ENCODE results near the gene SLFN5. TPM values are rescaled to one million over a fixed set of nuclear protein-coding genes. Genes with fewer than 3 reads are reported as not detected.

SLFN5 gene
- polyA plus RNA-seq, 1 of the 3 experiments (the other 2 are of a cell fraction): 1.4 TPM

DNA sequence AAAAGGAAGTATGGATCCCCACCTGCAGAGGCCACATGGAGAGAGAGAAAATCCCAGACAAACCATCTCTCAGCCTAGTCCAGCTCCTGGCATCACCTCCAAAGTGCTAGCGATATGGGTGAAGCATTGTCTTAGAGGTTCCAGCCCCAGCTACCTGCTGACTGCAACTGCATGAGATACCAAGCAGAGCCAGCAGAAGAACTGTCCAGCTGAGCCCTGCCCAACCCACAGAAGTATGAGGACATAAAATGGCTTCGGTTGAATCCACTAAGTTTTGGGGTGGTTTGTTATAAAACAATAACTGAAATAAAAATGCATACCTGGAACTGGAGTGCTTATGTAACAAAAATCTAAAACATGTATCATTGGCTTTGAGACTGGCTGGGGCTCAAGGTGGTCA is 20.4 kb upstream of the SLFN5 start:
- Histone ChIP-seq H3K27ac (ENCODE audit: low read depth in 2 of 2, low read length in 1 of 2) (no peak overlapping the region), H3K36me3 (replicated peaks in 1 of 2; ENCODE audit: control insufficient read depth in 1 of 2, insufficient read depth in 2 of 2, low read length in 1 of 2) (no peaks in the 10 kb centered on the region), H3K9ac (no peak overlapping the region), H3K79me2 (ENCODE audit: insufficient read depth) (no peaks in the 10 kb centered on the region), H4K20me1 (ENCODE audit: insufficient read depth) (no peaks in the 10 kb centered on the region), H3F3A (replicated peaks; ENCODE audit: insufficient read depth) (no peaks in the 10 kb centered on the region), H3K4me1 (ENCODE audit: control insufficient read depth in 1 of 2, insufficient read depth in 2 of 2, low read depth in 1 of 2, low read length in 1 of 2) (no peaks in the 10 kb centered on the region), H3K4me2 (no peak overlapping the region), H3K27me3 (ENCODE audit: insufficient read depth) (peaks cover 48% of the 10 kb centered on the region), H3K4me3 (ENCODE audit: low read depth in 2 of 2, low read length in 1 of 2) (no peak overlapping the region), H2AFZ (ENCODE audit: low read depth) (no peak overlapping the region), H3K9me3 (no peaks in the 10 kb centered on the region), H3K9me2 (no peaks in the 10 kb centered on the region)
- ChIA-PET CTCF (no interaction called here), POLR2A (no interaction called here)
- no peak for TF ChIP-seq FOXM1 (IDR thresholded peaks at IDR 0.05; ENCODE audit: low read depth)
- TF ChIP-seq SMC3 (IDR thresholded peaks at IDR 0.05; ENCODE audit: low read depth, low read length): no peak
- TF ChIP-seq FOSL2 (IDR thresholded peaks at IDR 0.05; ENCODE audit: borderline replicate concordance, low read depth): no peak
- TF ChIP-seq GATA2 (CRISPR knock-in tag; IDR thresholded peaks at IDR 0.05): no peak
- no peak for TF ChIP-seq PBX3 (IDR thresholded peaks at IDR 0.05)
- TF ChIP-seq, protein P1, sequence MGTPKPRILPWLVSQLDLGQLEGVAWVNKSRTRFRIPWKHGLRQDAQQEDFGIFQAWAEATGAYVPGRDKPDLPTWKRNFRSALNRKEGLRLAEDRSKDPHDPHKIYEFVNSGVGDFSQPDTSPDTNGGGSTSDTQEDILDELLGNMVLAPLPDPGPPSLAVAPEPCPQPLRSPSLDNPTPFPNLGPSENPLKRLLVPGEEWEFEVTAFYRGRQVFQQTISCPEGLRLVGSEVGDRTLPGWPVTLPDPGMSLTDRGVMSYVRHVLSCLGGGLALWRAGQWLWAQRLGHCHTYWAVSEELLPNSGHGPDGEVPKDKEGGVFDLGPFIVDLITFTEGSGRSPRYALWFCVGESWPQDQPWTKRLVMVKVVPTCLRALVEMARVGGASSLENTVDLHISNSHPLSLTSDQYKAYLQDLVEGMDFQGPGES (IDR thresholded peaks at IDR 0.05; ENCODE audit: low read depth, low read length): no peak
- TF ChIP-seq ELF1 (IDR thresholded peaks at IDR 0.05): no peak
- TF ChIP-seq NFIC (IDR thresholded peaks at IDR 0.05; ENCODE audit: borderline replicate concordance): no peak
- no peak for TF ChIP-seq TAF1 (IDR thresholded peaks at IDR 0.05; ENCODE audit: borderline replicate concordance, low read depth, low read length)
- TF ChIP-seq, protein P2, sequence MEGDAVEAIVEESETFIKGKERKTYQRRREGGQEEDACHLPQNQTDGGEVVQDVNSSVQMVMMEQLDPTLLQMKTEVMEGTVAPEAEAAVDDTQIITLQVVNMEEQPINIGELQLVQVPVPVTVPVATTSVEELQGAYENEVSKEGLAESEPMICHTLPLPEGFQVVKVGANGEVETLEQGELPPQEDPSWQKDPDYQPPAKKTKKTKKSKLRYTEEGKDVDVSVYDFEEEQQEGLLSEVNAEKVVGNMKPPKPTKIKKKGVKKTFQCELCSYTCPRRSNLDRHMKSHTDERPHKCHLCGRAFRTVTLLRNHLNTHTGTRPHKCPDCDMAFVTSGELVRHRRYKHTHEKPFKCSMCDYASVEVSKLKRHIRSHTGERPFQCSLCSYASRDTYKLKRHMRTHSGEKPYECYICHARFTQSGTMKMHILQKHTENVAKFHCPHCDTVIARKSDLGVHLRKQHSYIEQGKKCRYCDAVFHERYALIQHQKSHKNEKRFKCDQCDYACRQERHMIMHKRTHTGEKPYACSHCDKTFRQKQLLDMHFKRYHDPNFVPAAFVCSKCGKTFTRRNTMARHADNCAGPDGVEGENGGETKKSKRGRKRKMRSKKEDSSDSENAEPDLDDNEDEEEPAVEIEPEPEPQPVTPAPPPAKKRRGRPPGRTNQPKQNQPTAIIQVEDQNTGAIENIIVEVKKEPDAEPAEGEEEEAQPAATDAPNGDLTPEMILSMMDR (IDR thresholded peaks at IDR 0.05): no peak
- TF ChIP-seq JUND (IDR thresholded peaks at IDR 0.05): no peak
- WGBS (ENCODE audit: low lambda C conversion rate): 19% methylated on average over 2 of the region's 2 CpGs
- no peak for DNase-seq

DNA sequence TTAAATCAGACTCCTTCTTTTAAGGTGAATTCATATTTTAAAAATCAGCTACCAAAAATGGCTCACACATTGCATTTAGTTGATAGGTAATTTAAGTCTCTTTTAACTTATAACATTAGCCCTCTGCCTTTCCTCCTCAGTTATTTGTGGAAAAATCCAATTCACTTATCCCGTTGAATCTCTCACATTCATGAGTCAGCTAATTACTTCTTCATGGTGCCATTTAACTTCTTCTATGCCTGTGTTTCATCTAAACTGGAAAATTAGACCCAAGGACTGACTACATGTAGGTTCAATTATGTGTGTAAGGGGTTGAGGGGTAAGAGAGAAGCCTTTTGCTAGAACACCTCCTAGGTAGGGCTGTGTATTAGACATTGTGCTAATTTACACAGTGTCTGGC is 18.4 kb upstream of the SLFN5 start:
- no peaks in the 10 kb centered on the region for H3K4me1 ChIP-seq (ENCODE audit: control insufficient read depth in 1 of 2, insufficient read depth in 2 of 2, low read depth in 1 of 2, low read length in 1 of 2)
- H2AFZ ChIP-seq (ENCODE audit: low read depth): no peak overlapping the region
- H3K4me3 ChIP-seq (ENCODE audit: low read depth in 2 of 2, low read length in 1 of 2): no peak overlapping the region
- WGBS (ENCODE audit: low lambda C conversion rate): 6% methylated on average over 1 of the region's 1 CpG
- no peaks in the 10 kb centered on the region for H3K36me3 ChIP-seq (replicated peaks in 1 of 2; ENCODE audit: control insufficient read depth in 1 of 2, insufficient read depth in 2 of 2, low read length in 1 of 2)
- H3K9ac ChIP-seq: no peak overlapping the region
- H4K20me1 ChIP-seq (ENCODE audit: insufficient read depth): no peaks in the 10 kb centered on the region
- no peak overlapping the region for H3K27ac ChIP-seq (ENCODE audit: low read depth in 2 of 2, low read length in 1 of 2)
- no peak for DNase-seq
- no peaks in the 10 kb centered on the region for H3F3A ChIP-seq (replicated peaks; ENCODE audit: insufficient read depth)
- H3K9me2 ChIP-seq: no peaks in the 10 kb centered on the region
- CTCF ChIA-PET: no interaction called here
- H3K4me2 ChIP-seq: no peak overlapping the region
- H3K9me3 ChIP-seq: no peaks in the 10 kb centered on the region
- no peaks in the 10 kb centered on the region for H3K79me2 ChIP-seq (ENCODE audit: insufficient read depth)
- POLR2A ChIA-PET: no interaction called here
- peaks cover 45% of the 10 kb centered on the region for H3K27me3 ChIP-seq (ENCODE audit: insufficient read depth)
- TF ChIP-seq NRF1 (IDR thresholded peaks at IDR 0.05; ENCODE audit: low read depth, low read length): no peak
- TF ChIP-seq SIN3A (IDR thresholded peaks at IDR 0.05; ENCODE audit: borderline replicate concordance, low read depth, low read length): no peak
- TF ChIP-seq GABPA (IDR thresholded peaks at IDR 0.05; ENCODE audit: low read depth): no peak
- TF ChIP-seq SMC3 (IDR thresholded peaks at IDR 0.05; ENCODE audit: low read depth, low read length): no peak
- TF ChIP-seq YY1 (IDR thresholded peaks at IDR 0.05; ENCODE audit: low read depth): no peak
- TF ChIP-seq, protein P3, sequence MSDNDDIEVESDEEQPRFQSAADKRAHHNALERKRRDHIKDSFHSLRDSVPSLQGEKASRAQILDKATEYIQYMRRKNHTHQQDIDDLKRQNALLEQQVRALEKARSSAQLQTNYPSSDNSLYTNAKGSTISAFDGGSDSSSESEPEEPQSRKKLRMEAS (IDR thresholded peaks at IDR 0.05; ENCODE audit: low read depth): no peak
- TF ChIP-seq, protein P4, sequence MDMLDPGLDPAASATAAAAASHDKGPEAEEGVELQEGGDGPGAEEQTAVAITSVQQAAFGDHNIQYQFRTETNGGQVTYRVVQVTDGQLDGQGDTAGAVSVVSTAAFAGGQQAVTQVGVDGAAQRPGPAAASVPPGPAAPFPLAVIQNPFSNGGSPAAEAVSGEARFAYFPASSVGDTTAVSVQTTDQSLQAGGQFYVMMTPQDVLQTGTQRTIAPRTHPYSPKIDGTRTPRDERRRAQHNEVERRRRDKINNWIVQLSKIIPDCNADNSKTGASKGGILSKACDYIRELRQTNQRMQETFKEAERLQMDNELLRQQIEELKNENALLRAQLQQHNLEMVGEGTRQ (IDR thresholded peaks at IDR 0.05; ENCODE audit: borderline replicate concordance, low read depth, low read length): no peak
- no peak for TF ChIP-seq RAD21 (IDR thresholded peaks at IDR 0.05; ENCODE audit: low read length)
- TF ChIP-seq TEAD4 (IDR thresholded peaks at IDR 0.05; ENCODE audit: borderline replicate concordance, insufficient read depth): no peak
- TF ChIP-seq FOXJ3 (CRISPR knock-in tag; IDR thresholded peaks at IDR 0.05): no peak
- no peak for TF ChIP-seq EZH2phosphoT487 (IDR thresholded peaks at IDR 0.05; ENCODE audit: borderline replicate concordance, low read depth)
- TF ChIP-seq TCF12 (IDR thresholded peaks at IDR 0.05): no peak
- no peak for TF ChIP-seq JUND (IDR thresholded peaks at IDR 0.05)

All from SK-N-SH (cell line).